Measurements from ENCODE around the gene NR2C1. TPM values are rescaled to one million over a fixed set of nuclear protein-coding genes. Genes with fewer than 3 reads are reported as not detected.

NR2C1 gene
- total RNA-seq, 1 donor from 2014 or later = 40.1 TPM

GRCh38 chr12:94973221-94973620 is 100.2 kb downstream of the NR2C1 start:
- H3K9me3 ChIP-seq (replicated peaks) = no peaks in the 10 kb centered on the region
- DNase-seq = no peak
- no peak overlapping the region for H3K4me3 ChIP-seq
- H3K27ac ChIP-seq (replicated peaks) = no peak overlapping the region
- H3K27me3 ChIP-seq (ENCODE audit: low read depth) = no peaks in the 10 kb centered on the region
- peaks cover 16% of the 10 kb centered on the region for H3K36me3 ChIP-seq
- peaks cover 7% of the 10 kb centered on the region for H3K4me1 ChIP-seq
- intact Hi-C loops (cut with micrococcal nuclease) = no loop called here
- TF ChIP-seq CTCF (IDR thresholded peaks at IDR 0.05; ENCODE audit: borderline replicate concordance) = no peak

GRCh38 chr12:94972795-94973194 is 100.6 kb downstream of the NR2C1 start:
- Histone ChIP-seq H3K4me1 (peaks cover 3% of the 10 kb centered on the region), H3K9me3 (replicated peaks) (no peaks in the 10 kb centered on the region), H3K27me3 (ENCODE audit: low read depth) (no peaks in the 10 kb centered on the region), H3K36me3 (peaks cover 16% of the 10 kb centered on the region), H3K27ac (replicated peaks) (no peak overlapping the region), H3K4me3 (no peak overlapping the region)
- DNase-seq = no peak
- intact Hi-C loops (cut with micrococcal nuclease) = no loop called here
- TF ChIP-seq CTCF (IDR thresholded peaks at IDR 0.05; ENCODE audit: borderline replicate concordance) = no peak

GRCh38 chr12:94971923-94972322 is 101.5 kb downstream of the NR2C1 start:
- no peak for TF ChIP-seq CTCF (IDR thresholded peaks at IDR 0.05; ENCODE audit: borderline replicate concordance)
- intact Hi-C loops (cut with micrococcal nuclease) = no loop called here
- Histone ChIP-seq H3K36me3 (peaks cover 16% of the 10 kb centered on the region), H3K27ac (replicated peaks) (no peak overlapping the region), H3K4me3 (no peak overlapping the region), H3K9me3 (replicated peaks) (no peaks in the 10 kb centered on the region), H3K4me1 (no peaks in the 10 kb centered on the region), H3K27me3 (ENCODE audit: low read depth) (no peaks in the 10 kb centered on the region)
- DNase-seq = no peak

GRCh38 chr12:94970560-94970959 is 102.9 kb downstream of the NR2C1 start:
- intact Hi-C loops (cut with micrococcal nuclease) = no loop called here
- H3K27me3 ChIP-seq (ENCODE audit: low read depth) = no peaks in the 10 kb centered on the region
- H3K36me3 ChIP-seq = peaks cover 16% of the 10 kb centered on the region
- no peaks in the 10 kb centered on the region for H3K4me1 ChIP-seq
- DNase-seq = no peak
- TF ChIP-seq CTCF (IDR thresholded peaks at IDR 0.05; ENCODE audit: borderline replicate concordance) = no peak
- H3K27ac ChIP-seq (replicated peaks) = no peak overlapping the region
- H3K9me3 ChIP-seq (replicated peaks) = no peaks in the 10 kb centered on the region
- no peak overlapping the region for H3K4me3 ChIP-seq

Other genes with a start within 250 kb of the NR2C1 start
- gene NDUFA12, start 69.9 kb downstream of the NR2C1 start, total RNA-seq = 353 TPM
- gene FGD6, start 143.8 kb upstream of the NR2C1 start, total RNA-seq = 26.3 TPM
- 66.1 TPM for gene VEZT, start 144.2 kb upstream of the NR2C1 start, total RNA-seq

Measured in left ventricle myocardium inferior (tissue), 1 donor.